Activated B cell treated with CpG ODN at 0.5 μM for 24 hours (primary cell): Measurements from ENCODE around the gene SLC30A1. TPM values are rescaled to one million over a fixed set of nuclear protein-coding genes. Genes with fewer than 3 reads are reported as not detected.
"Not testable (repeated sequence)": the region's sequence is repeated elsewhere in the genome, so short reads cannot be mapped to it uniquely, and the experiment has no call there.

Experiments used
- ATAC-seq: fragments of 200-7000 bp; cut with Tn5 transposase; one replicate; pipeline ENCODE4 v1.10.0; 2021; ENCODE audit warnings: low read depth, mild to moderate bottlenecking, moderate library complexity
- CTCF ChIA-PET: fragments of 350-600 bp; sonication (Branson Sonifier 250); formaldehyde crosslinking; loops from one replicate; lab custom pipeline; 2021; ENCODE audit warnings: antibody characterized with exemption; lab: Charles Lee
- POLR2A ChIA-PET: fragments of 350-600 bp; sonication (Branson Sonifier 250); formaldehyde crosslinking; loops from one replicate; lab custom pipeline; 2021; ENCODE audit warnings: antibody characterized with exemption; lab: Charles Lee
- DNase-seq: peaks from one replicate; pipeline ENCODE4 v3.0.0; 2022
- H3K27ac Mint-ChIP-seq: one replicate; pipeline ENCODE4 v1.8.0; 2020; ENCODE audit warnings: mixed read lengths
- H3K27me3 Mint-ChIP-seq: one replicate; pipeline ENCODE4 v1.8.0; 2021; ENCODE audit warnings: mixed read lengths
- H3K36me3 Mint-ChIP-seq: one replicate; pipeline ENCODE4 v1.8.0; 2021; ENCODE audit warnings: low read depth, mixed read lengths
- H3K4me1 Mint-ChIP-seq: one replicate; pipeline ENCODE4 v1.8.0; 2021; ENCODE audit warnings: mixed read lengths
- H3K4me3 Mint-ChIP-seq: one replicate; pipeline ENCODE4 v1.8.0; 2020; ENCODE audit warnings: mild to moderate bottlenecking, mixed read lengths
- H3K9me3 Mint-ChIP-seq: one replicate; pipeline ENCODE4 v1.8.0; 2020; ENCODE audit warnings: mixed read lengths
- intact Hi-C: fragments of 100-400 bp; cut with micrococcal nuclease; formaldehyde crosslinking; loops from one replicate; pipeline ENCODE4 v1.15.1; 2024
- total RNA-seq: library from RNA; stranded (reverse); gene quantifications from 2 replicates; pipeline ENCODE4 v1.2.3, GENCODE V29; 2022
- TF ChIP-seq, protein P1 (sequence below): fragments of 200-600 bp; IDR thresholded peaks from one replicate; pipeline ENCODE4 v1.8.0; 2022; ENCODE audit warnings: antibody characterized with exemption, mild to moderate bottlenecking

SLC30A1 gene
- total RNA-seq, 1 donor from 2014 or later, result 15.6 TPM

DNA sequence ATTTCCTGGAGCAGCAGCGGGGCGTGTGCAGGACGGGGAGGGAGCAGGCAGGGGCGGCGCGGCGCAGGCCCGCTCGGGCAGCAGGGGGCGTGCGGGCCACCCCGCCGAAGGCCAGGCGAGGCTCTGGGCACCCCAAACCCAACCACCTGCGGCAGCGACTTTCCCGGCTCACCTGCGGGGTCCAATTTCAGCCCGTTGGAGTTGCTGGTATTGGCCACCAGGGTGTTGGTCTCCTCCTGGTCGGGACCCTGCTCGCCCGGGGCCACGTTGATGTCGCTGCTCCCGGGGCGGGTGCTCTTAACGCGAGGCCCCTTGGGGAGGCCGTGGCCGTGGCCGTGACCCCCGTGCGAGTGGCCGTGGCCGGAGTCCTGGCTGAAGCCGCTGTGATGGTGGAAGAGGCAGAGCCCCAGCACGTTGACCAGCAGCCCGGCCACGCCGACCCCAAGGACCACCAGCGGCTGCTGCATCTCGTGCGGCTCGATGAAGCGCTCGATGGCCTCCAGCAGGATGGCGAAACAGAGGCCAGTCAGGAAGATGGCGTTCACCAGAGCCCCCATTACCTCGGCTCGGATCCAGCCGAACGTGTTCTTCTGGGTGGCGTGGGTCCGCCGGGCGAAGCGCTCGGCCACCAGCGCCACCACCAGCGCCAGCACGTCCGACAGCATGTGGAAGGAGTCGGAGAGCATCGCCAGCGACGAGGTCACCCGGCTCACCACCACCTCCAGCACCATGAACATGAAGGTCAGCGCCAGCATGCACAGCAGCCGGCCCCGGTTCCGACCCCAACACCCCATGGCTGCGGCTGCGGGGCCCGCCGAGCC is 932 bp downstream of the SLC30A1 start:
- peaks cover 28% of the 10 kb centered on the region for H3K4me1 Mint-ChIP-seq
- TF ChIP-seq, protein P1, sequence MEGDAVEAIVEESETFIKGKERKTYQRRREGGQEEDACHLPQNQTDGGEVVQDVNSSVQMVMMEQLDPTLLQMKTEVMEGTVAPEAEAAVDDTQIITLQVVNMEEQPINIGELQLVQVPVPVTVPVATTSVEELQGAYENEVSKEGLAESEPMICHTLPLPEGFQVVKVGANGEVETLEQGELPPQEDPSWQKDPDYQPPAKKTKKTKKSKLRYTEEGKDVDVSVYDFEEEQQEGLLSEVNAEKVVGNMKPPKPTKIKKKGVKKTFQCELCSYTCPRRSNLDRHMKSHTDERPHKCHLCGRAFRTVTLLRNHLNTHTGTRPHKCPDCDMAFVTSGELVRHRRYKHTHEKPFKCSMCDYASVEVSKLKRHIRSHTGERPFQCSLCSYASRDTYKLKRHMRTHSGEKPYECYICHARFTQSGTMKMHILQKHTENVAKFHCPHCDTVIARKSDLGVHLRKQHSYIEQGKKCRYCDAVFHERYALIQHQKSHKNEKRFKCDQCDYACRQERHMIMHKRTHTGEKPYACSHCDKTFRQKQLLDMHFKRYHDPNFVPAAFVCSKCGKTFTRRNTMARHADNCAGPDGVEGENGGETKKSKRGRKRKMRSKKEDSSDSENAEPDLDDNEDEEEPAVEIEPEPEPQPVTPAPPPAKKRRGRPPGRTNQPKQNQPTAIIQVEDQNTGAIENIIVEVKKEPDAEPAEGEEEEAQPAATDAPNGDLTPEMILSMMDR, result peak; percentile 50
- intact Hi-C loops, result loop anchor here (1.0 to 5.0 kb wide), 10 partner anchors 47 to 981 kb away; partner anchors contain the start of genes LPGAT1 and PPP2R5A
- peak overlapping the region; percentile 89 for H3K27ac Mint-ChIP-seq
- no peaks in the 10 kb centered on the region for H3K27me3 Mint-ChIP-seq
- no peaks in the 10 kb centered on the region for H3K9me3 Mint-ChIP-seq
- ChIA-PET POLR2A (interaction anchor here (0.7 to 3.0 kb wide), 9 partner anchors 11 to 251 kb away, joined by 3 to 35 read pairs (median 6); partner anchors contain the start of gene TRAF5), CTCF (interaction anchor here (1.0 to 1.9 kb wide), 6 partner anchors 25 to 251 kb away, joined by 3 to 10 read pairs (median 4); no protein-coding TSS in a partner anchor)
- ATAC-seq (peak; percentile 25), DNase-seq (peak; percentile 70)
- H3K36me3 Mint-ChIP-seq, result peaks cover 28% of the 10 kb centered on the region
- peak overlapping the region; percentile 94 for H3K4me3 Mint-ChIP-seq

DNA sequence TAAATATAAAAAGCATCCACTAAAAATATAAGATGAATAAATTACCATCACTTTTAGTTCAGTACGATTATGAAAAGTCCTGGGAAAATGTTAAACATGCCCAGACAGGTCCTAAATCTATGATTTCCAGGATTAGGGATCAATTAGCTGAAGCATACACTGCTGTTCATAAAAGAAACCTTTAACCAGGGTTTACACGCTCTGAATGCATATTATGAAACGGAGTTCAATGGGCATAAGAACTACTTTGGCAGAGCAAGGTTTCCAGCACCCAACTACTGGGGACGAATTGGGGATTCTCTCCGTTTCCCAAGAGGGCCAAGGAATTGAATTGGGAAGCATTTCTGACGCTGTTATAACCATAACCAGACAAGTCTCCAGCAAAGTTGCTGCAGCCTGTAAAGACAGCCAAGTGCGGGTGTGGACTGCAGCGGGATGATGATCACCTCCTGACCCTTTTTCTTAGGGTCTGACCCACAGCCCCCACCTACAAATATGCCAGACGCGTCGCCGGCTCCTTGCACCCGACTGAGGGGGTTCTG is 1.6 kb downstream of the SLC30A1 start:
- ChIA-PET POLR2A (interaction anchor here (1.3 kb wide), 1 partner anchor 29 kb away, joined by 5 read pairs; no protein-coding TSS in a partner anchor), CTCF (no interaction called here)
- TF ChIP-seq, protein P1, result no peak
- H3K4me3 Mint-ChIP-seq, result peak overlapping the region; percentile 94
- intact Hi-C loops, result loop anchor here (1.0 to 5.0 kb wide), 4 partner anchors 48 to 790 kb away; no protein-coding TSS in a partner anchor
- H3K4me1 Mint-ChIP-seq, result peaks cover 27% of the 10 kb centered on the region
- H3K36me3 Mint-ChIP-seq, result peaks cover 28% of the 10 kb centered on the region
- H3K9me3 Mint-ChIP-seq, result no peaks in the 10 kb centered on the region
- peak overlapping the region; percentile 77 for H3K27ac Mint-ChIP-seq
- no peak for ATAC-seq
- H3K27me3 Mint-ChIP-seq, result no peaks in the 10 kb centered on the region
- DNase-seq, result no peak

DNA sequence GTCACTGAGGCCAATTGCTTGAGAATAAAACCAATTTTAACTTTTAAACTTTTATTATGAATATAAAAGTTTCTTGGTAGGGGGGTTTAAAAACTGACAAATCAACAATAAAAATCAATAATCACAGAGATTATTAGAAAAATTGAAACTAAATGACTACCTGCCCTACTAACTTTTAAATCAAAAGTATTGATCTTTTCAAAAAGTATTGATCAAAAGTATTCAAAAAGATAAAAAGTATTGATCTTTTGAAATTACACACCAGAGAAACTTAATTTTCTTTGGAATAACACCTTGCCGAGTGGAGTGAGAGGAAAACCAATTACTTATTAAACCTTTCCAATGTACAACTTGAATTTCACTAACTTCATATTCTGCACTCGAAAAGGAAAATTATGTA is 2.2 kb downstream of the SLC30A1 start:
- TF ChIP-seq, protein P1, result no peak
- Mint-ChIP-seq H3K36me3 (peaks cover 28% of the 10 kb centered on the region), H3K4me1 (peaks cover 21% of the 10 kb centered on the region), H3K27me3 (no peaks in the 10 kb centered on the region), H3K27ac (no peak overlapping the region), H3K4me3 (peak overlapping the region; percentile 94), H3K9me3 (no peaks in the 10 kb centered on the region)
- DNase-seq (no peak), ATAC-seq (no peak)
- ChIA-PET CTCF (no interaction called here), POLR2A (interaction anchor here (1.3 kb wide), 1 partner anchor 30 kb away, joined by 5 read pairs; no protein-coding TSS in a partner anchor)
- intact Hi-C loops, result loop anchor here (1.0 to 5.0 kb wide), 4 partner anchors 49 to 791 kb away; no protein-coding TSS in a partner anchor

DNA sequence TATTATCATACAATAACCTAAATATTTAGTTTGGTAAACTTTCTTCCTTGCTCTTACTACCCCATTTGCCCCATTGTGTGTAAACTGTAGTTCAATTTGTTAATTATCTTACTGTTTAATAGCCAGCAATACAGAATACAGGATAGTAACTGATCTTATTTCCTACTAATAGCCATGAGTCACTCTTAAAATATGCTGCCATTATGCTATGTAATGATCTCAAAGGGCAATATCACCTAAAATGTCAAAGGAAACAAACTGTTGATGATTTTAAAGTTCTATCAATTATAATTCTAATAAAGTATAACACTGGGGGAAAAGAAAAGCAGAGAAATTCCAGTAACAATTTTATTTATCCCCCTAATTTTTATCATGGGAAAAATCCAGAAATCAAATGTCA is 4.3 kb downstream of the SLC30A1 start:
- ChIA-PET POLR2A (no interaction called here), CTCF (no interaction called here)
- ATAC-seq (no peak), DNase-seq (no peak)
- H3K27ac Mint-ChIP-seq, result no peak overlapping the region
- peaks cover 20% of the 10 kb centered on the region for H3K4me1 Mint-ChIP-seq
- no peak overlapping the region for H3K4me3 Mint-ChIP-seq
- H3K27me3 Mint-ChIP-seq, result no peaks in the 10 kb centered on the region
- intact Hi-C loops, result loop anchor here (5.0 kb wide), 1 partner anchor 793 kb away; no protein-coding TSS in a partner anchor
- H3K9me3 Mint-ChIP-seq, result no peaks in the 10 kb centered on the region
- TF ChIP-seq, protein P1, result no peak
- H3K36me3 Mint-ChIP-seq, result peaks cover 30% of the 10 kb centered on the region

DNA sequence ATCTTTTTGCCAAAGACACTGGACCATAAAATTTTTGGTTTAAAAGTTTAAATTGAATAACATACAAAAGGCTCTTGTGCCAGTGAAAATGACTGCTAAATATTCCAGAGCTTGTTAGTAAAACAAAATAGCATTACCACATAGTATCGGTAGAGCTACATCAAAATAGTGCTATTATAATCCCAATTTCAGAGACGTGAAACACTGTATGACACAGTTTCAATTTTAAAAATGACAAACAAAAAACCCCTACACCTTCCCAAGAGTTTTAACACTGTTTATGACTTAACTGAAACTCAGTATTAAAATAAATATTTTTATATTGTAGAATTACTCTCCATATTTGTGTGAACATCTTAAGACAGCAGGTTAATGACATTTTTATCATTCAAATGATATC is 7.0 kb downstream of the SLC30A1 start:
- Mint-ChIP-seq H3K4me3 (no peak overlapping the region), H3K27me3 (no peaks in the 10 kb centered on the region), H3K27ac (no peak overlapping the region), H3K36me3 (peaks cover 23% of the 10 kb centered on the region), H3K4me1 (peaks cover 13% of the 10 kb centered on the region), H3K9me3 (no peaks in the 10 kb centered on the region)
- CTCF ChIA-PET, result no interaction called here
- TF ChIP-seq, protein P1, result no peak
- no peak for ATAC-seq
- POLR2A ChIA-PET, result no interaction called here
- intact Hi-C loops, result no loop called here
- no peak for DNase-seq

DNA sequence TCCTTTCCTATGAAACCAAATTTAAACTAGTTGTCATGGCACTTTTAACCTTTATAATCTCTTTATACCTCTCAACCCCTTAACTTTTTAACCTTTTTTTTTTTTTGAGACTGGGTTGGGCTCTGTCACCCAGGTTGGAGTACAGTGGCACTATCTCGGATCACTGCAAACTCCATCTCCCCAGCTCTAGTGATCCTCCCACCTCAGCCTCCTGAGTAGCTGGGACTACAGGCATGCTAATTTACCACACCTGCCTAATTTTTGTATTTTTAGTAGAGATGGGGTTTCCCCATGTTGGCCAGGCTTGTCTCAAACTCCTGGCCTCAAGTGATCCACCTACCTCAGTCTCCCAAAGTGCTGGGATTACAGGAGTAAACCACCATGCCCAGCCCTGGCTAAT is 8.6 kb downstream of the SLC30A1 start:
- not testable (repeated sequence) for H3K4me3 Mint-ChIP-seq, H3K27ac Mint-ChIP-seq

More for the DNA sequence above, 8.6 kb downstream of the SLC30A1 start:
- DNase-seq, intact Hi-C loops, CTCF ChIA-PET, H3K27me3 Mint-ChIP-seq, ATAC-seq, H3K4me1 Mint-ChIP-seq, H3K9me3 Mint-ChIP-seq: not testable (repeated sequence)
- peaks cover 16% of the 10 kb centered on the region for H3K36me3 Mint-ChIP-seq
- POLR2A ChIA-PET, result interaction anchor here (0.6 kb wide), 1 partner anchor 9 kb away, joined by 3 read pairs; the partner anchor contains the start of gene SLC30A1
